GM12873 (cell line): ENCODE measurements around the gene MNT.

Source experiments
- CTCF ChIP-seq: IDR thresholded peaks from 2 replicates; pipeline ENCODE4 v1.5.1; 2012; ENCODE audit warnings: low read depth, mild to moderate bottlenecking, moderate library complexity, low read length, control low read depth; ENCODE audit not compliant: insufficient read depth; ENCODE audit errors: missing control alignments

Gene MNT

DNA sequence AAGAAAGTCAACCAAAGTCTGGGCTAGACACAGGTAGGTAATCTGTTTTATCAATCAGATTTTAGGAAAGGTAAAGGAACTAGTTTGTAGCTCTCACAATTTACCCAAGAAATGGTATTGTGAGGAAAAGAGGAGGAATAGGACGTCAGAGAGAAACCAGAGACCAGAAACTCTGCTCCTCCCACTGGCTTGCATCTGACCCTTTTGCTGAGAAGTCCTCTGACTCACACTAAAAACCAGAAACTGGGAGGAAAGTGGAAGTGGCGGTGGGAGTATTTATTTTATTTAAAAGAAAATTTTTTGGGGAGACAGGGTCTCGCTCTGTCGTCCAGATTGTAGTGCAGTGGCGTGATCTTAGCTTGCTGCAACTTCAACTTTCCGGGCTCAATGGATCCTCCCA, 38.0 kb upstream of the MNT start:
- TF ChIP-seq CTCF = no peak

DNA sequence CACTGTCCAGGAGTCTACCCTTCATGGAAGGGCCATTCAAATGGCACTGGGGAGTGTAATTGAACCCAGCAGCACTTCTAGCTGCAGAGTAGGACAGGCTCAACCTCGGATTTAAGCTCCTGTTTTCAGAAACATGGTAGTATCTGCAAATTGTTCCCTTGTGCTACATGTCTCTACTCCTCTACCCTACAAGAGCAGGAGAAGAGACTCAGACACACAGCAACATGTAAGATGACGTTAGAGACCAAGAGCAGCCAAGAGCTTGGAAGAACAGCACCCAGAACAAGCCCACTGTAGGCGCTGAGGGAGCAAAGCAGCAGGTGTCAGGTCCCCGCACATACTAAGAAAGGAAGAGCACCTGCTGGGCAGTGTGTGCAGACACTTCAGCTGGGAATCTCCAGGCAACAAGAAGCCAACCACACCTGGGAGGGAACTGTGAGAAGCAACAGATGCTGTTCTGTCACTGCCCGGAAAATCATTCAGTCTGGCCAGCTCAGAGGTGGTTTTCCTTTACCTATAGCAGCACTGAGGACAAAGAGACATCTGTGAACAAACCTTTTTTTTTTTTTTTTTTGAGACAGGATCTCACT, 35.6 kb upstream of the MNT start:
- TF ChIP-seq CTCF = no peak

GRCh38 chr17:2435862-2436261, 35.0 kb upstream of the MNT start:
- no peak for TF ChIP-seq CTCF

DNA sequence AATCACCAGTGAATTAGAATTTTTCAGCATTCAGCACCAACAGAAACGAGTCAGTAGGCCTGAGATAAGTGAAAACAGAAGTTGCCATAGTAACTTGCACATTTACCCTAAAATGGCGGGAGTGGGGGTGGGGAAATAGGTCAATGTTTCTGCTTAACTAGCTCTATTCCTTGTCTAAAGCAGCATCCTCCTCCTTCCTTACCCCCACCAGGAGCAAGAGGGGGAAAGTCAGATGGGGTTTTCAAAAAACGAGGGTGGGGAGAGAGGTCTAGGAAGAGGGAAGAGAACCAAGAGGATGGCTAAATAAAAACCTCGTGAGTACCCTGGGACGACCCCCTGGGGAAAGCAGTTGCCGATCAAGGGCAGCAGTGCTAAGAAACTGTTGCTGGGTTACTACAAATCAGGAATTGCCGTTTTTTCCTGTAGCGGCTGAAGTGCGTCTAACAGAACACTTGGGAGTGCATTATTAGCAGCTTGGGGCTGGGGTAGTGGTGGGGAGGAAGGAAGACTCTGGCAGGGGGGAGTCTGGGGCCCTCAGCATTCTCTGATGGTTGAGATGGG, 34.4 kb upstream of the MNT start:
- no peak for TF ChIP-seq CTCF

DNA sequence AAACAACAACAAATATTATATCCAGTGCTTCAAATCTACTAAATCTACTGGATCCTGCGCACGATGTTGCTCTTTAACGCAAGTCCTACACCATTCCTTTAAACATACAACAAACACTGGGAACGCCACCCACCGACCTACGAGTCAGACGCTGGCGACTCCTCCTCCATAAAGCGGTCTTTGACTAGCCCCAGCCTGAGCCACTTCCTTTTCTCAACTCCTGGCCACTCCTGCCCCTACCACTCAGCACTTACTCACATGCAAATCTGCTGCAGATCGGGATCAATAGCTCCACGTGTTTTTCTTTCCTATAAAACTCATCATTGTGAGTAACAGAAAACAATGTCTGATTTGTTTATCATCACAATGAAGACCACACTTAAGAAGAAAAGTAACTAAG, 32.8 kb upstream of the MNT start:
- TF ChIP-seq CTCF = no peak

DNA sequence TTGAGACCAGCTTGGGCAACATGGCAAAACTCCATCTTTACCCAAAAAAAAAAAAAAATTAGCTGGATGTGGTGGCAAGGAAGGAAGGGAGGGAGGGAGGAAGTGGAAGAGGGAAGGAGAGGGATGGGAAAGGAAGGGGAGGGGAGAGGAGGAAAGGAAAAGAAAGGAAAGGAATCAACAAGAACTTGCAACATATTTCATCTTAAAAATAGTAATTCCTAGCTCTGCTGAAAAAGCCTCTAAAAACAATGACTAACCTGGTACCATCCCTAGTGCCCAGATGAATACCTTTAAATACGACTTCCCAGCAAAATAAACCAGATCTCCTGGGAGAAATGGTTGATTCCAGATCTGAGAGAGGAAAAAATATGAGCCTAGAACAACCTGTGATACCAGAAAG, 27.1 kb upstream of the MNT start:
- TF ChIP-seq CTCF = no peak

DNA sequence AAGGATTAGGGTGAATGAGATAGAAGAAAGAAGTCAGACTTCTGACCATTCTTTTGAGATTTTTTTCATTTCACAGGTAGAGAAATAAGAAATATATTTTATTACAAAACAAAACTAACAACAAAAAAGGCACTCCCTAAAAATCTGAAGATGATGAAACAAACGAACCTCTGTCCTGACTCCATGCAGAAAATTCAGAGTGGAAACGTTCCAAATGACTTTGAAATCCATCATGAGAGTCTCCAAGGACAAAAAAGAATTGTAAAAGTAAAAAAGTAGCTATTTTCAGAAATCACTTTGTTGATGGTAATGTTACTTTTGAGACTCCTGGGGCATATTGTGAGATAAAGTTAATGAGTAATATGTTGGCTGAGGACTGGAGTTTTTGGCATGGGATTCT, 26.4 kb upstream of the MNT start:
- no peak for TF ChIP-seq CTCF

- TF ChIP-seq CTCF = no peak
Observed at GRCh38 chr17:2423271-2423670, 22.4 kb upstream of the MNT start.
